Measurements from ENCODE around the gene RNF167. TPM values are rescaled to one million over a fixed set of nuclear protein-coding genes. Genes with fewer than 3 reads are reported as not detected.
"Not testable (repeated sequence)": the region's sequence is repeated elsewhere in the genome, so short reads cannot be mapped to it uniquely, and the experiment has no call there.

RNF167 gene
- total and polyA plus RNA-seq, 2 donors from 2014 or later: 95.0 to 188 TPM

DNA sequence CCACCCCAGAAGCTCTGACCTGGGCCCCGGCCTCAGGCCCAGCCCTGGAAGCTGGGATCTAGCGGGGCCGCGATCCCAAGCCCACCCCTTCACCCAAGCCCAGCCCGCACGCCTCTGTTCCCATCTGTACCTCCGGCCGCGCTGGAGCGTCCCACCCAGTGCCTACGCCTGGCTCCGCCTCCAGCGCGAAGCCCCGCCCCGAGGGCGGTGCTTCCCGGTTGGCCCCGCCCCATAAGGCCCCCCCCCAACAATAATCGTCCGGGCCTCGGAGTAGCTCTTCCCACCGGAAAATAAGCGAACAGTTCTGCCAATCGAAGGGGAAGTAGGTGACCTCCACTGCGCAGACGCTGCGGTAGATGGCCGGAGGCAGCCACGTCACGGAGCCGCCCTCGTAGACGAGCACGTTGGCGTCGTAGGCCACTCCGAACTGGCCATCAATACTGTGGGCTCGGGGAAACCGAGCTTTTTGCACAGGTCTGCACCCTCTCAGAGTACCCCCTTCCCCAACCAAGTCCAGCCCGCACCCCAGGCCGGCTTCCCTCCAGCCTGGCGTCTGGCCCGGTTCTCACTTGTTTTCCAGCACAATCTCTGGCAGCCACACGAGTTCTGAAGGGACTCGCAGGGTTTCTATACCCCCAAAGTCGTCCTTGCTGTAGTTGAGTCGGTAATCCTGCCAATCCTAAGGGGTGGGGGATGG, 38.3 kb upstream of the RNF167 start:
- FAIRE-seq (no peak), DNase-seq (peak in 2 of 5 donors; percentile 69 to 88)
- Histone ChIP-seq H3K27me3 (ENCODE audit: control insufficient read depth, insufficient read depth, low read length) (peaks cover 2% of the 10 kb centered on the region), H3K9me3 (ENCODE audit: control insufficient read depth in 2 of 3, insufficient read depth in 1 of 3, low read length in 3 of 3) (no peaks in the 10 kb centered on the region), H3K4me1 (ENCODE audit: control insufficient read depth in 2 of 3, insufficient read depth in 2 of 3, low read depth in 1 of 3, low read length in 3 of 3) (peaks cover 0 to 20% (median 5%) of the 10 kb centered on the region in 3 donors), H3K36me3 (ENCODE audit: control insufficient read depth in 2 of 3, insufficient read depth in 3 of 3, low read length in 3 of 3) (no peaks in the 10 kb centered on the region), H3K9ac (ENCODE audit: low read length in 3 of 3) (no peak overlapping the region), H3K27ac (ENCODE audit: low read depth in 2 of 2, low read length in 2 of 2) (peak overlapping the region; percentile 24 to 43), H3K4me3 (ENCODE audit: low read length in 3 of 3) (peak overlapping the region in 1 of 3 donors; percentile 35)
- no peak for TF ChIP-seq CTCF (IDR thresholded peaks at IDR 0.05; ENCODE audit: borderline replicate concordance, extremely low read depth, insufficient read depth)
- intact Hi-C loops (cut with DNase I): no loop called here

- intact Hi-C loops (cut with DNase I): no loop called here
- Histone ChIP-seq H3K27me3 (ENCODE audit: control insufficient read depth, insufficient read depth, low read length) (peaks cover 2% of the 10 kb centered on the region), H3K36me3 (ENCODE audit: control insufficient read depth in 2 of 3, insufficient read depth in 3 of 3, low read length in 3 of 3) (no peaks in the 10 kb centered on the region), H3K9me3 (ENCODE audit: control insufficient read depth in 2 of 3, insufficient read depth in 1 of 3, low read length in 3 of 3) (no peaks in the 10 kb centered on the region), H3K4me1 (ENCODE audit: control insufficient read depth in 2 of 3, insufficient read depth in 2 of 3, low read depth in 1 of 3, low read length in 3 of 3) (peaks cover 0 to 20% (median 5%) of the 10 kb centered on the region in 3 donors), H3K27ac (ENCODE audit: low read depth in 2 of 2, low read length in 2 of 2) (no peak overlapping the region), H3K9ac (ENCODE audit: low read length in 3 of 3) (no peak overlapping the region), H3K4me3 (ENCODE audit: low read length in 3 of 3) (no peak overlapping the region)
- FAIRE-seq (no peak), DNase-seq (no peak)
- TF ChIP-seq CTCF (IDR thresholded peaks at IDR 0.05; ENCODE audit: borderline replicate concordance, extremely low read depth, insufficient read depth): no peak
Measured at GRCh38 chr17:4902540-4902939, 37.5 kb upstream of the RNF167 start.

DNA sequence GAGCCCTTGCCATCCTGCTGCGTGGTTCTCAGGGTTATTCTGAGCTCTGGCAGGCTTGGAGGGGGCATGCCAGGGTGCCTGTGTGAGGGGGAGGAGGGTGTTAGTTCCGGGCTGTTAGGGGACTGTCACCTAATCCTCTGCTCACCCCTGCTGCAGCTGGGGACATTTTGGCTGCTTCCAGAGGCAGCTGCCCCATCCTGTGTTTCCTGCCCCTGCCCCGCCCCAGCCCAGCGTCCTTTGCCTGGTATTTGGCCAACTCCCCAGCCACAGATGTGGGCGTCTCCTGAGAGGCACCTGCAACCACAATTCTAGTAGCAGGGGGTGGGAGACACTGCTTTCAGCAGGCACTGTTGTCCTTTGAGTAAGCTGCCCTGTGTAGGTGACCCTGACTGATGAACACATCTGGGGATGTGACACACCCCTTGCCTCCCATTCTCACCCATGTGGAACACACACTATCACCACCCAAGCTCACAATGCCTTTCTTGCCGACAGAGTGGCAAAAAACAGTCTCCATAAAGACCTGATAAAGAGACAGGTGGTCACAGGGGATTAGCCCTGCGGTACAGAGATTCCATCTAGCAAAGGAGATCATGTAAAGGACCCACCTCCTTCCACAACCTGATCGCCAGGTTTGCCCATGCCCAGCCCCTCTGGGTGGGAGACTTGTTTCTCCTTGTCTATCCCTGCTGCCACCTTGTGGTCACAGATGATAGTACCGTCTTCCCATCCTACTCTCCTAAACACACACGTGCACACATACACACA, 36.8 kb upstream of the RNF167 start, which contains the start of gene CHRNE:
Gene CHRNE (minus strand): TSS at position 48 of the 768 bp plus-strand sequence. CDS start 35 bp downstream, at position 13.
- peak; percentile 25 for FAIRE-seq
- DNase-seq: peak; percentile 83 to 94 (median 89)
- intact Hi-C loops (cut with DNase I): no loop called here
- Histone ChIP-seq H3K27ac (ENCODE audit: low read depth in 2 of 2, low read length in 2 of 2) (peak within 1 kb of the TSS; percentile 24 to 43), H3K9ac (ENCODE audit: low read length in 3 of 3) (no peak within 1 kb of the TSS), H3K4me1 (ENCODE audit: control insufficient read depth in 2 of 3, insufficient read depth in 2 of 3, low read depth in 1 of 3, low read length in 3 of 3) (peaks cover 0 to 21% (median 5%) of the 10 kb centered on the region in 3 donors), H3K27me3 (ENCODE audit: control insufficient read depth, insufficient read depth, low read length) (peaks cover 2% of the 10 kb centered on the region), H3K9me3 (ENCODE audit: control insufficient read depth in 2 of 3, insufficient read depth in 1 of 3, low read length in 3 of 3) (no peaks in the 10 kb centered on the region), H3K36me3 (ENCODE audit: control insufficient read depth in 2 of 3, insufficient read depth in 3 of 3, low read length in 3 of 3) (no peaks in the 10 kb centered on the region), H3K4me3 (ENCODE audit: low read length in 3 of 3) (no peak within 1 kb of the TSS)
- TF ChIP-seq CTCF (IDR thresholded peaks at IDR 0.05; ENCODE audit: borderline replicate concordance, extremely low read depth, insufficient read depth): peak; percentile 76

GRCh38 chr17:4906642-4907041, 33.4 kb upstream of the RNF167 start:
- H3K9ac ChIP-seq (ENCODE audit: low read length in 3 of 3); intact Hi-C loops (cut with DNase I); H3K9me3 ChIP-seq (ENCODE audit: control insufficient read depth in 2 of 3, insufficient read depth in 1 of 3, low read length in 3 of 3); H3K36me3 ChIP-seq (ENCODE audit: control insufficient read depth in 2 of 3, insufficient read depth in 3 of 3, low read length in 3 of 3); DNase-seq; H3K27me3 ChIP-seq (ENCODE audit: control insufficient read depth, insufficient read depth, low read length); FAIRE-seq; H3K27ac ChIP-seq (ENCODE audit: low read depth in 2 of 2, low read length in 2 of 2); H3K4me3 ChIP-seq (ENCODE audit: low read length in 3 of 3): not testable (repeated sequence)
- peaks cover 0 to 19% (median 9%) of the 10 kb centered on the region in 3 donors for H3K4me1 ChIP-seq (ENCODE audit: control insufficient read depth in 2 of 3, insufficient read depth in 2 of 3, low read depth in 1 of 3, low read length in 3 of 3)

All from kidney (tissue), 14 donors.